ENCODE measurements around the gene SNTA1. TPM values are rescaled to one million over a fixed set of nuclear protein-coding genes. Genes with fewer than 3 reads are reported as not detected.

SNTA1 gene
- total and polyA plus RNA-seq, 2 experiments from 2014 or later: 3.8 to 9.3 TPM

DNA sequence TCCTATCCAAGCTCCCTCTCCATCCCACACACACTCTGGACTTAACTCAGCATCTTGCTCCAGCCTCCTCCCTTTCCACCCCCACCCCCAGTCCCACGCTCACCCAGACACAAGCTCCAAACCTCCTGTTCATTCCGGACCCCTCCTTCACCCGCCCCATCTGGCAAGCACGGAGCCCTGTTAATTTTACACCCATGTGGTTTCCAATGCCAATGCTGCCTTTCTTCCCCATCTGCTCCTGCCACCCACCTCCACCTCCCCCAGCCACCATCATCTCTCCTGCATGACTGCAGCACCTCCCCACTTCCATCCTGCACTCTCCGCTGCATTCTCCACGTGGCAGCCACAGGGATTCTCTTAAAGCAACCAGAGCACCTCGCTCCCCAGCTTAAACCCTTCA lies 32.3 kb downstream of the SNTA1 start:
- no peaks in the 10 kb centered on the region for H3K79me2 ChIP-seq (replicated peaks; ENCODE audit: insufficient read depth)
- Mint-ChIP-seq H3K27ac (no peak overlapping the region), H3K27me3 (ENCODE audit: insufficient read depth, low read depth, poor library complexity) (peaks cover 9% of the 10 kb centered on the region), H3K4me1 (peaks cover 2% of the 10 kb centered on the region; the same call in 1 of the 3 replicates), H3K4me3 (no peak overlapping the region), H3K9me3 (no peaks in the 10 kb centered on the region; the same call in 2 of the 3 replicates), H3K36me3 (ENCODE audit: low read depth) (peaks cover 11% of the 10 kb centered on the region)
- no peaks in the 10 kb centered on the region for H3K27me3 ChIP-seq (ENCODE audit: insufficient read depth)
- no peak overlapping the region for H3K4me3 ChIP-seq
- no peaks in the 10 kb centered on the region for H3K36me3 ChIP-seq (ENCODE audit: insufficient read depth)
- H3F3A ChIP-seq (replicated peaks; ENCODE audit: low read depth): no peaks in the 10 kb centered on the region
- no peaks in the 10 kb centered on the region for H4K20me1 ChIP-seq (replicated peaks; ENCODE audit: insufficient read depth)
- H3K4me1 ChIP-seq (ENCODE audit: insufficient read depth): no peaks in the 10 kb centered on the region
- no peak for DNase-seq (ENCODE audit: low spot score)
- TF ChIP-seq STAT1 (IDR thresholded peaks at IDR 0.05; ENCODE audit: unreplicated experiment): no peak
- no peak for TF ChIP-seq POLR2AphosphoS5 (IDR thresholded peaks at IDR 0.05; ENCODE audit: low read depth)
- TF ChIP-seq ZNF114 (CRISPR knock-in tag; IDR thresholded peaks at IDR 0.05): no peak
- no peak for TF ChIP-seq JUNB (IDR thresholded peaks at IDR 0.05; ENCODE audit: unreplicated experiment)
- TF ChIP-seq ETS1 (IDR thresholded peaks at IDR 0.05): no peak
- TF ChIP-seq EZH2phosphoT487 (IDR thresholded peaks at IDR 0.05; ENCODE audit: unreplicated experiment): no peak
- TF ChIP-seq NANOG (IDR thresholded peaks at IDR 0.05; ENCODE audit: borderline replicate concordance): no peak
- TF ChIP-seq ZNF331 (CRISPR knock-in tag; IDR thresholded peaks at IDR 0.05; ENCODE audit: low read depth): no peak
- TF ChIP-seq CREB1 (CRISPR knock-in tag; IDR thresholded peaks at IDR 0.05; ENCODE audit: low read depth): no peak
- H3K27ac ChIP-seq (ENCODE audit: low read depth): no peak overlapping the region
- H3K9me2 ChIP-seq (ENCODE audit: insufficient read depth): no peaks in the 10 kb centered on the region
- ATAC-seq: no peak
- no peak overlapping the region for H2AFZ ChIP-seq
- no peak overlapping the region for H3K4me2 ChIP-seq

DNA sequence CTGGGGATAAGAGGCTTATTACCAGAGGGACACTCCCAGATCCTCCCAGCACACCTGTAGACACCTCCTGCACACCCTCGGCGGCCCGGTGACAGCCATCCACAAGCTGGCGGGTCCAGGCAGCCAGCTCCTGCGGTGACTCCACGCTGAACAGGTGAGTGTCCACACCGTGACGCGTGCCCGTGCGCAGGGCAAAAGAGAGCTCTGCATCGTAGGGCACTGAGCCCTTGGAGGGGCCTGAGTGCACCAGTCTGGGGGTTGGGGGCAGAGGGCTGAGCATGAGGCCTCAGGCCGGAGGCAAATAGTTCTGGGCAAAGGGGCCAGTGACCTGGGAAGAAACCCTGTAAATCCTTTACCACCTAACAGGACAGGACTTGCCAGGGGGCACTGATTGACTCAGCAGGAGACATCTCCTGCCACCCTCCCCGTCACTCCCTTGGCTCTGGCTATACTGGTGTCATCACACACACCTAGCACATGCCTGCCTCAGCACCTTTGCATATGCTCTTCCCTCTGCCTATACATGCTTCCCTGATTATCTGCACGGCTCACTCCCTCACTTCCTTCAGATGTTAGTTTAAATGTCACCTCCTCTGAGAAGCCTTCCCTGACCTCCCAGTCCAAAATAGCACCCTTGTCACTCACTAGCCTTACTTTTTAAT lies 33.4 kb downstream of the SNTA1 start:
- H3K79me2 ChIP-seq (replicated peaks; ENCODE audit: insufficient read depth): no peaks in the 10 kb centered on the region
- no peaks in the 10 kb centered on the region for H3K36me3 ChIP-seq (ENCODE audit: insufficient read depth)
- H3K4me3 ChIP-seq: no peak overlapping the region
- H3K9me2 ChIP-seq (ENCODE audit: insufficient read depth): no peaks in the 10 kb centered on the region
- H3K4me1 ChIP-seq (ENCODE audit: insufficient read depth): no peaks in the 10 kb centered on the region
- ATAC-seq (no peak), DNase-seq (ENCODE audit: low spot score) (no peak)
- H3K9me3 Mint-ChIP-seq: no peaks in the 10 kb centered on the region; the same call in 2 of the 3 replicates
- no peaks in the 10 kb centered on the region for H4K20me1 ChIP-seq (replicated peaks; ENCODE audit: insufficient read depth)
- H3K27ac ChIP-seq (ENCODE audit: low read depth): no peak overlapping the region
- H3K27me3 Mint-ChIP-seq (ENCODE audit: insufficient read depth, low read depth, poor library complexity): peaks cover 9% of the 10 kb centered on the region
- peaks cover 2% of the 10 kb centered on the region; the same call in 1 of the 3 replicates for H3K4me1 Mint-ChIP-seq
- H3K4me2 ChIP-seq: no peak overlapping the region
- no peaks in the 10 kb centered on the region for H3K27me3 ChIP-seq (ENCODE audit: insufficient read depth)
- H3K36me3 Mint-ChIP-seq (ENCODE audit: low read depth): peaks cover 11% of the 10 kb centered on the region
- H3K4me3 Mint-ChIP-seq: no peak overlapping the region
- no peak overlapping the region for H2AFZ ChIP-seq
- no peaks in the 10 kb centered on the region for H3F3A ChIP-seq (replicated peaks; ENCODE audit: low read depth)
- no peak overlapping the region for H3K27ac Mint-ChIP-seq
- TF ChIP-seq EZH2phosphoT487 (IDR thresholded peaks at IDR 0.05; ENCODE audit: unreplicated experiment) (no peak), ETS1 (IDR thresholded peaks at IDR 0.05) (no peak), POLR2AphosphoS5 (IDR thresholded peaks at IDR 0.05; ENCODE audit: low read depth) (no peak), CREB1 (CRISPR knock-in tag; IDR thresholded peaks at IDR 0.05; ENCODE audit: low read depth) (no peak), EZH2 (IDR thresholded peaks at IDR 0.05; ENCODE audit: low read depth, unreplicated experiment) (no peak), CTCF (conservative IDR thresholded peaks at IDR 0.05; ENCODE audit: low read depth in 2 of 2) (no peak), ZNF331 (CRISPR knock-in tag; IDR thresholded peaks at IDR 0.05; ENCODE audit: low read depth) (no peak), STAT1 (IDR thresholded peaks at IDR 0.05; ENCODE audit: unreplicated experiment) (no peak)

Data from GM23338 (cell line).